Ovary (tissue), 9 donors: ENCODE measurements around the gene RNF214. TPM values are rescaled to one million over a fixed set of nuclear protein-coding genes. Genes with fewer than 3 reads are reported as not detected.
"Not testable (repeated sequence)": the region's sequence is repeated elsewhere in the genome, so short reads cannot be mapped to it uniquely, and the experiment has no call there.

Experiments
- DNase-seq, 5 donors: peaks; one replicate each; pipeline ENCODE4 v3.0.0-alpha.2; 2019 to 2020
- H3K27ac ChIP-seq, 2 donors: fragments of 200-600 bp; one replicate each; pipeline versions ENCODE4 v1.5.1 to v1.8.0; 2019 to 2022
- H3K27me3 ChIP-seq: fragments of 200-600 bp; one replicate; pipeline ENCODE4 v1.8.0; 2022
- H3K36me3 ChIP-seq: fragments of 200-600 bp; sonication (generic); one replicate; pipeline ENCODE4 v1.5.1; 2019
- H3K4me1 ChIP-seq: one replicate; pipeline ENCODE4 v1.8.1; 2013; ENCODE audit warnings: mild to moderate bottlenecking, moderate library complexity; ENCODE audit not compliant: insufficient read depth
- H3K4me3 ChIP-seq: fragments of 200-600 bp; sonication (generic); one replicate; pipeline ENCODE4 v1.5.1; 2017
- H3K9me3 ChIP-seq, 2 donors: fragments of 200-600 bp in 1 of 2; sonication (generic) in 1 of 2; one replicate each; pipeline versions ENCODE4 v1.5.1 to v1.8.1; 2013 to 2019; ENCODE audit warnings: mild to moderate bottlenecking in 1 of 2, moderate library complexity in 1 of 2
- EP300 ChIP-seq: sonication (generic); formaldehyde crosslinking; IDR thresholded peaks from one replicate; pipeline ENCODE4 v1.6.1; 2017; ENCODE audit warnings: antibody characterized with exemption
- POLR2A ChIP-seq: fragments of 450-650 bp; IDR thresholded peaks from one replicate; pipeline ENCODE4 v1.6.1; 2017; ENCODE audit warnings: antibody characterized with exemption, mild to moderate bottlenecking, moderate library complexity
- WGBS, 3 donors: extraction: QIAGEN DNeasy Blood & Tissue Kit in 1 of 3; methylation state at CpG; one replicate each; pipeline versions ENCODE4 v1.1.5 to v1.1.7; 2013 to 2017; 5-methylcytosine and 5-hydroxymethylcytosine counted together
- intact Hi-C, 4 donors: fragments of 100-400 bp; cut with DNase I; formaldehyde crosslinking; loops; one replicate each; pipeline versions ENCODE4 v1.11.0 to v1.15.1; 2022 to 2023
- polyA plus RNA-seq, 2 donors: library from polyadenylated mRNA; stranded (reverse); fragments of 200-250 nt in 1 of 2; fragments of 350-450 nt in 1 of 2; fragmentation: Illumina TruSeq in 1 of 2; extraction: RNeasy Lipid Tissue Mini Kit (QIAGEN cat#74804) in 1 of 2; gene quantifications; one replicate each; pipeline ENCODE4 v1.2.3, GENCODE V29; 2013 to 2014
- total RNA-seq, 7 donors: library from RNA; depleted of rRNA in 2 of 7; stranded (reverse); fragments of >200 nt in 2 of 7; fragmentation: NEBNext Ultra II Directional in 3 of 7; extraction: Animal tissue kit (Norgen Biotek cat#: 25700) in 3 of 7; gene quantifications; one replicate each; pipeline versions ENCODE4 v1.1.0 to v1.2.4, GENCODE V29; 2016 to 2023
- TF ChIP-seq, protein P1 (sequence below), 3 donors: fragments of 450-650 bp in 2 of 3; fragments of 200-600 bp in 1 of 3; IDR thresholded peaks; one replicate each; pipeline versions ENCODE4 v1.5.1 to v1.8.0; 2016 to 2022; ENCODE audit warnings: antibody characterized with exemption in 3 of 3, mild to moderate bottlenecking in 1 of 3
- donor health status: DM: no; HTN: no; CAD: no; lungs with moderate emphysema.
- donor health status: DM: no; HTN: no; CAD: no.
- donor health status: Bipolar disorder and iron deficiency.
- donor health status: DM: yes; HTN: yes; CAD: no.
- donor health status: DM: no; HTN: no; CAD: no.
- donor health status: DM: yes; HTN: yes; CAD: no.

Gene RNF214
- total and polyA plus RNA-seq, 9 donors, result 9.7 to 40.9 (median 27.3) TPM

- no peaks in the 10 kb centered on the region for H3K4me1 ChIP-seq
- no peaks in the 10 kb centered on the region for H3K27me3 ChIP-seq
- 90 to 94% (median 94%) methylated on average over 2 of the region's 2 CpGs for WGBS, 3 donors
- TF ChIP-seq POLR2A (no peak), EP300 (no peak)
- TF ChIP-seq, protein P1, sequence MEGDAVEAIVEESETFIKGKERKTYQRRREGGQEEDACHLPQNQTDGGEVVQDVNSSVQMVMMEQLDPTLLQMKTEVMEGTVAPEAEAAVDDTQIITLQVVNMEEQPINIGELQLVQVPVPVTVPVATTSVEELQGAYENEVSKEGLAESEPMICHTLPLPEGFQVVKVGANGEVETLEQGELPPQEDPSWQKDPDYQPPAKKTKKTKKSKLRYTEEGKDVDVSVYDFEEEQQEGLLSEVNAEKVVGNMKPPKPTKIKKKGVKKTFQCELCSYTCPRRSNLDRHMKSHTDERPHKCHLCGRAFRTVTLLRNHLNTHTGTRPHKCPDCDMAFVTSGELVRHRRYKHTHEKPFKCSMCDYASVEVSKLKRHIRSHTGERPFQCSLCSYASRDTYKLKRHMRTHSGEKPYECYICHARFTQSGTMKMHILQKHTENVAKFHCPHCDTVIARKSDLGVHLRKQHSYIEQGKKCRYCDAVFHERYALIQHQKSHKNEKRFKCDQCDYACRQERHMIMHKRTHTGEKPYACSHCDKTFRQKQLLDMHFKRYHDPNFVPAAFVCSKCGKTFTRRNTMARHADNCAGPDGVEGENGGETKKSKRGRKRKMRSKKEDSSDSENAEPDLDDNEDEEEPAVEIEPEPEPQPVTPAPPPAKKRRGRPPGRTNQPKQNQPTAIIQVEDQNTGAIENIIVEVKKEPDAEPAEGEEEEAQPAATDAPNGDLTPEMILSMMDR (IDR thresholded peaks at IDR 0.05), result no peak
- H3K27ac ChIP-seq, result no peak overlapping the region
- no peak overlapping the region for H3K4me3 ChIP-seq
- intact Hi-C loops, result no loop called here
- no peak for DNase-seq
- H3K9me3 ChIP-seq, result no peaks in the 10 kb centered on the region
- H3K36me3 ChIP-seq, result no peaks in the 10 kb centered on the region
Measured at GRCh38 chr11:117265745-117266144, 33.3 kb downstream of the RNF214 start.

GRCh38 chr11:117269856-117270255, 37.4 kb downstream of the RNF214 start:
- Histone ChIP-seq H3K4me3 (no peak overlapping the region), H3K36me3 (no peaks in the 10 kb centered on the region), H3K4me1 (no peaks in the 10 kb centered on the region), H3K27ac (no peak overlapping the region), H3K9me3 (no peaks in the 10 kb centered on the region), H3K27me3 (no peaks in the 10 kb centered on the region)
- WGBS, 3 donors, result 87 to 96% (median 88%) methylated on average over 2 of the region's 2 CpGs
- intact Hi-C loops, result no loop called here
- TF ChIP-seq, protein P1 (IDR thresholded peaks at IDR 0.05), result no peak
- no peak for TF ChIP-seq EP300
- DNase-seq, result no peak

DNA sequence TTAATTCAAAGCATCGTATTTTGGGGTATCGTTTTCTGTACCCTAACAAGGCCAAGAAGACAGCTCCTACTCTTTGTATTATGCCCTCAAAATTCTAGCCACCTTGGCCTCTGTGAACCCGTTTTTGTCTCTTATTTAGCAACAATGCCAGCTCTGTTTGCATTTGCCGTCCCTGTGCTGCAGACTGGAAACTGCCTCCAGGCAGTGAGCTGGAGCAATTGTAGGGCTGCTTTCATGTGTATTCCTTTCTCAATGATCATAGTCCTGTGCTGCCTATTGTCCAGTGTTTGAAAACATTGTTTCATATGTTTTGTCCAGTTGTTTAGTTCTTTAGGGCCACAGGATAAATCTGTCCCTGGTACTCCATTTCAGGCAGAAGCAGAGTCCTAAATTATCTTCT, 38.7 kb downstream of the RNF214 start:
- Histone ChIP-seq H3K36me3 (no peaks in the 10 kb centered on the region), H3K9me3 (no peaks in the 10 kb centered on the region), H3K4me1 (no peaks in the 10 kb centered on the region), H3K27me3 (no peaks in the 10 kb centered on the region), H3K27ac (no peak overlapping the region), H3K4me3 (no peak overlapping the region)
- DNase-seq, result no peak
- intact Hi-C loops, result no loop called here
- TF ChIP-seq, protein P1 (IDR thresholded peaks at IDR 0.05), result no peak
- TF ChIP-seq POLR2A, result no peak
- no peak for TF ChIP-seq EP300
- WGBS, 3 donors, result 90 to 95% (median 94%) methylated on average over 4 of the region's 4 CpGs

- H3K27ac ChIP-seq, H3K9me3 ChIP-seq, DNase-seq, intact Hi-C loops, H3K36me3 ChIP-seq, H3K4me3 ChIP-seq, H3K4me1 ChIP-seq, H3K27me3 ChIP-seq: not testable (repeated sequence)
- WGBS, 3 donors, result 88 to 96% (median 94%) methylated on average over 5 of the region's 5 CpGs
Measured at GRCh38 chr11:117272175-117272574, 39.7 kb downstream of the RNF214 start.

GRCh38 chr11:117273550-117274289, 41.2 kb downstream of the RNF214 start:
- WGBS, 3 donors, result 32 to 58% (median 33%) methylated on average over 9 of the region's 9 CpGs
- intact Hi-C loops, result no loop called here
- no peak for TF ChIP-seq POLR2A
- TF ChIP-seq, protein P1 (IDR thresholded peaks at IDR 0.05), result no peak
- TF ChIP-seq EP300, result no peak

More at GRCh38 chr11:117273550-117274289, 41.2 kb downstream of the RNF214 start:
- Histone ChIP-seq H3K9me3 (no peaks in the 10 kb centered on the region), H3K4me3 (no peak overlapping the region), H3K36me3 (no peaks in the 10 kb centered on the region), H3K27me3 (no peaks in the 10 kb centered on the region), H3K4me1 (no peaks in the 10 kb centered on the region), H3K27ac (no peak overlapping the region)
- no peak for DNase-seq
